Gastroesophageal sphincter (tissue), 3 donors: ENCODE results near the gene TSTD2.

Source experiments
- CTCF ChIP-seq, 4 experiments: fragments of 200-600 bp in 2 of 4; fragments of 450-650 bp in 2 of 4; sonication (generic) in 1 of 4; IDR thresholded peaks; one replicate each; pipeline ENCODE4 v1.5.1; 2017 to 2019; ENCODE audit warnings: antibody characterized with exemption in 4 of 4, mild to moderate bottlenecking in 2 of 4, moderate library complexity in 2 of 4
- POLR2A ChIP-seq, 2 donors: fragments of 450-650 bp; IDR thresholded peaks; one replicate each; pipeline ENCODE4 v1.6.1; 2017; ENCODE audit warnings: antibody characterized with exemption in 2 of 2, mild to moderate bottlenecking in 2 of 2, moderate library complexity in 1 of 2

GRCh38 chr9:97578846-97579245, 54.3 kb downstream of the TSTD2 start:
- TF ChIP-seq CTCF (IDR thresholded peaks at IDR 0.05) = no peak
- TF ChIP-seq POLR2A (IDR thresholded peaks at IDR 0.05) = no peak
